ENCODE results near the gene EYA3.

Gene EYA3

GRCh38 chr1:28062806-28063205 is 25.6 kb downstream of the EYA3 start:
- no peak for TF ChIP-seq CTCF (IDR thresholded peaks at IDR 0.05; ENCODE audit: low read length, missing control alignments)
- no peak overlapping the region for H3K4me3 ChIP-seq (replicated peaks; ENCODE audit: low read depth, low read length)
- peak; percentile 69 for DNase-seq (ENCODE audit: low read depth)

DNA sequence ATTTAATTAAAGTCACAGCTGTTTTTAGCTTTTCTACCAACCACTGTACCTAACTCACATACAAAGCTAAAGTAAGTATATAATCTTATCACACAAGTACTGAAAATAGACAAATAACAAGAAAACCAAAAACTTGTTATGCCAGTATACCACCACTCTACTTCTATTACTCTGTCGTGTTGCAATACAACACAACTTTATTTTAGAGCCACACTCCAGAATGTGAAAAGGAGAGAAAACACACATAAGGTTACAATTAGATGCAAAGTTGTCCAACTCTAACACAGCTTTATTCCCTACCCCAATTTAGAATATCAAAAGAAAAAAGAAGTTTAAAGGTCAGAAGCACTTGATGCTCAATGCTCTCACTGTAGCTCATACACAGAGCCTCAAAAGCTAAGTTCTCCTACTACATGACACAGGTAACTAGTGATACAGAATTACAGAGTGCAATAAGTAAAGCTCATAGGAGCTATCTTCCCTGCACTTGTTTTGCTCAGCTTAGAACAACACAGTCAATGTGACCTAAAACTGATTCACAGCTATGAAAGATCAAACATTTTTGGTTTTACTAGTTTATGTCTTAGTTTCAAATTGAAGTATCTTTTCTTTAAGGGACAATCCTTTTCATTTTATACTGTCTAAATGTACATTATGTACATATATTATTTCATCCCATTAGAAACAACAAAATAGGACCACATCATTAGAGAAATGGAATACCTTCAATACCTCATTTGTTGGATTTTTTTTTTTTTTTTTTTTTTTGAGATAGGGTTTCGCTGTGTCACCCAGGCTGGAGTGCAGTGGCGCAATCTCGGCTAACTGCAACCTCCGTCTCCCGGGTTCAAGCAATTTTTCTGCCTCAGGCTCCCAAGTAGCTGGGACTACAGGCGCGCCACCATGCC is 29.2 kb downstream of the EYA3 start:
- no peak for TF ChIP-seq CTCF (IDR thresholded peaks at IDR 0.05; ENCODE audit: low read length, missing control alignments)
- H3K4me3 ChIP-seq (replicated peaks; ENCODE audit: low read depth, low read length) = no peak overlapping the region
- no peak for DNase-seq (ENCODE audit: low read depth)

DNA sequence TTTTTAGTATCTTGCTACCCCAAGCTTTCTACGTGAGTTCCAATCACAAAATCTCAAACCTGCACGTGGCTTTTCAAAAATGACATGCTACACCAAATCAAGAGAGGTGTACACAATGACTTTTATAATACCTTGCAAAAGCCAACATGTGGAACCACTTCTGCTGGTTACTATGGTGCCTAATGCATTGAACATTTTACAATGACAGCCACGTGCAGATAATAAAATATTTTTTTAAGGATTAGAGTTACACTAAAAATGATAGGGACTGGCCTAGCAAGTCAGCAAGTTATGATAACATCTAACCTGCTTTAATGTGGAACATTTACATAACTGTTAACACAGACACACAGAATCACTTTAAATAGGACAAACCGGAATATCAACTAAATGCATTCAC is 30.2 kb downstream of the EYA3 start:
- no peak for TF ChIP-seq CTCF (IDR thresholded peaks at IDR 0.05; ENCODE audit: low read length, missing control alignments)
- no peak overlapping the region for H3K4me3 ChIP-seq (replicated peaks; ENCODE audit: low read depth, low read length)
- no peak for DNase-seq (ENCODE audit: low read depth)

- no peak for DNase-seq (ENCODE audit: low read depth)
- TF ChIP-seq CTCF (IDR thresholded peaks at IDR 0.05; ENCODE audit: low read length, missing control alignments) = no peak
- H3K4me3 ChIP-seq (replicated peaks; ENCODE audit: low read depth, low read length) = no peak overlapping the region
These were observed 32.1 kb downstream of the EYA3 start for GRCh38 chr1:28056129-28056925.

DNA sequence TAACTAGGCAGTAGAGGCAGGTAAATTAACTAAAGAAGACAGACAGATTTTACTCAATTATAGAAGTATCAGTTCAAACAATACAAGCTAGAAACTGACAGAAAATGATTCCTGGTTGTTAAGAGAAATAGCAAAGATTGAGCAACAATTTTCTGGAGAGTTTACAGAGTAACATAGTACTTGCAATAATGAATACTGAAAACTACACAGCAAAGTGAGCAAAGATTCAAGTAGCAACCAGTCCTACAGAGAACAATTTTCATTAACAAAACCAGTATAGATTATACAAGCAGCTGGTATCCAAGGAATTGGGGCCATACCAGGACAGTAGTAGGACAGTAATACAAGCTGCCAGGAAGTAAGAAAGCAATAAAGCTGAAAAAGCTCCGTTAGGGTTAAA is 37.6 kb downstream of the EYA3 start:
- no peak for TF ChIP-seq CTCF (IDR thresholded peaks at IDR 0.05; ENCODE audit: low read length, missing control alignments)
- H3K4me3 ChIP-seq (replicated peaks; ENCODE audit: low read depth, low read length) = no peak overlapping the region
- peak; percentile 18 for DNase-seq (ENCODE audit: low read depth)

DNA sequence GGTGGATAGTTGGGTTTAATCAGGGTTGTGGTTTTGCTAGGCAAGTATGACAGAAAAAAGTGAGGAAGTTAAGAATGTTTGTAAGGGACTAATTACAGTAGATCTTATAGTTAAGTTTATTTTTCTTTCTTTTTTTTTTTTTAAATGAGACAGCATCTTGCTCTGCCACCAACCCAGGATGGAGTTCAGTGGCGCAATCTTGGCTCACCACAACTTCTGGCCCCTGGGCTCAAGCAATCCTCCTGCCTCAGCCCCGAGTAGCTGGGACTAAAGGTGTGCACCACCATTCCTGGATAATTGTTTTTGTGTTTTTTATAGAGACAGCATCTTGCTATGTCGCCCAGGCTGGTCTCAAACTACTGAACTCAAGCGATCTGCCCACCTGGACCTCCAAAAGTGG is 41.7 kb downstream of the EYA3 start:
- no peak for TF ChIP-seq CTCF (IDR thresholded peaks at IDR 0.05; ENCODE audit: low read length, missing control alignments)
- H3K4me3 ChIP-seq (replicated peaks; ENCODE audit: low read depth, low read length) = no peak overlapping the region
- no peak for DNase-seq (ENCODE audit: low read depth)

All from fibroblast of pulmonary artery (primary cell).